Activated naive CD8-positive, alpha-beta T cell (primary cell): ENCODE measurements around the gene SLIT2.

ENCODE experiments used
- H3K27ac Mint-ChIP-seq: one replicate; pipeline ENCODE4 v1.8.0; 2021; ENCODE audit warnings: mixed read lengths
- H3K27me3 Mint-ChIP-seq: one replicate; pipeline ENCODE4 v1.8.0; 2021; ENCODE audit warnings: mixed read lengths
- H3K36me3 Mint-ChIP-seq: one replicate; pipeline ENCODE4 v1.8.0; 2021; ENCODE audit warnings: mixed read lengths
- H3K4me1 Mint-ChIP-seq: one replicate; pipeline ENCODE4 v1.8.0; 2021; ENCODE audit warnings: low read depth, mixed read lengths
- H3K4me3 Mint-ChIP-seq: one replicate; pipeline ENCODE4 v1.8.0; 2021; ENCODE audit warnings: mild to moderate bottlenecking, mixed read lengths
- H3K9me3 Mint-ChIP-seq: one replicate; pipeline ENCODE4 v1.8.0; 2021; ENCODE audit warnings: low read depth, mixed read lengths

SLIT2 gene

DNA sequence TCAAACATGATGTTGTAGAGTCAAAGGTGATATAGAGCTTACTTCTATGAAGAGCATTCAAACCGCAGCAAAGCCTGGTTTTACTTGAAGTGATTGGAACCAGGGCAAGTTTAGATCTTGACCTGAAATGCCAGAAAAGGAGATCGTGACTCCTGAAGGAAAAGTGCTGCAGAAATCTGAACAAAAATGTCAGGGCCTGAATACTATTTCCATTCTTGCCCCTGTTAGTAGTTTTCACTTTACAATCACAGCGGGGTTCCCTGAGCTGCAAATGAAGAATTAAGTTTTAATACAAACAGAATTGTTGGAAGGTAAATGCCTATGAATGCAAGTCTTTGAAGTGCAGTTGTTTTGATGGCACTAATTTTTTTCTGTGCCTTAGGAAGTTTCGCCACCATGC, 4.1 kb downstream of the SLIT2 start:
- no peaks in the 10 kb centered on the region for H3K36me3 Mint-ChIP-seq
- H3K27ac Mint-ChIP-seq, result no peak overlapping the region
- peaks cover 22% of the 10 kb centered on the region for H3K27me3 Mint-ChIP-seq
- no peak overlapping the region for H3K4me3 Mint-ChIP-seq
- H3K4me1 Mint-ChIP-seq, result peaks cover 10% of the 10 kb centered on the region
- H3K9me3 Mint-ChIP-seq, result no peaks in the 10 kb centered on the region

DNA sequence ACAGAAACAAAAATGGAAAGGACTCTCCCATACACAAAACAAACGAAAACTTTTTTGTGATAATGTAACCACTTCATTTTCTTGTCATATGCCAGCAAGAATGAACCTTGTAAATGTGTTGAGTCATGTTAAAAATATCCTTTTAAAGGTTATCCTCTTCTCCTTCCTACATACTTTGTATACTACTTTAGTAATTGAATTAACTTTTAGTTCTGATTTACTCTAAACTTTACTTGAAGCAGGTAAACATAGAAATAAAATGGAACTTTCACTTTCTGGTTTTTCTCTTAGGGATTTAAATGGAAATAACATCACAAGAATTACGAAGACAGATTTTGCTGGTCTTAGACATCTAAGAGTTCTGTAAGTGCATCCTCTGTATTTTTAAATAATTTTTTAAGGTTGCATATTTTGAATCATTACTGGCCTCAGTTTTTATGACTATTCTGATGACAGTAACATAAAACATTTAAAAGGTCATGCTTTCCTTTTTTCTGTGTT, 4.7 kb downstream of the SLIT2 start:
- no peak overlapping the region for H3K4me3 Mint-ChIP-seq
- H3K27ac Mint-ChIP-seq, result no peak overlapping the region
- H3K36me3 Mint-ChIP-seq, result no peaks in the 10 kb centered on the region
- peaks cover 8% of the 10 kb centered on the region for H3K4me1 Mint-ChIP-seq
- H3K27me3 Mint-ChIP-seq, result peaks cover 20% of the 10 kb centered on the region
- no peaks in the 10 kb centered on the region for H3K9me3 Mint-ChIP-seq

DNA sequence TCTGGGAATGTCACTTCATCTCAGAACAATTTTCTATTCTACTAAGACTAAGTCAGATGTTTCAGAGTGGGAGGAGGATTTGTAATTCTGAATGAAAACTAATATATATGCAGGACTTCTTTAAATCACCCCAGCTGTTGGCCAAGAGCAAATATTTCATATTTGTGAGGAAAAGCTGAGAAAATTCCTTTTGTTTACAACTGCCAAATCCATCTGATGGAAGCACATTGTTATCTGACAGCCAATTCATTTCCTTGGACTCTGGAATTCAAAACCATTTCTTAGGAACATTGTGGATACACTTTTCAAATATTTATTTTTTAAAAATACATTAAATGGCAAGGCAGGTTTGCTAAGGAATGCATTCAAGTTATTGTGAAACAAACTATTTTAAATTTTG, 8.0 kb downstream of the SLIT2 start:
- Mint-ChIP-seq H3K4me3 (no peak overlapping the region), H3K36me3 (no peaks in the 10 kb centered on the region), H3K27ac (no peak overlapping the region), H3K27me3 (peaks cover 12% of the 10 kb centered on the region), H3K9me3 (no peaks in the 10 kb centered on the region), H3K4me1 (peaks cover 2% of the 10 kb centered on the region)

DNA sequence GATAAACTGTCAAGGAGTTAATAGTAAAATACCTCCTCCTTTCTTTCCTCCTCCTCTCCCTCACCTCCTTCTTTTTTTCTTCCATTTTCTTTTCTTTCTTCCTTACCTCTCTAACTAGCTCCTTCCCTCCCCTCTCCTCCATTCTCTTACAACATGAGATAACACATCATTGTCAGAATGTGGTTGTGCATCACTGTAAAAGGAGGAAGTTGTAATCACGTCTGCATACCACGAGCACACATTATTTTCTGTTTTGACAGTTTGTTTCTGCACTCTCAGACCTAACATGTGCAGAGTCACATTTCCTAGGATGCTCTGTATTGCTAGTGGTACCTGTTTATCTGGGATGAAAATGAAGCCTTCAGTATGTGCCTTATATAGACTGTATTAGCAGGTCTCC, 9.1 kb downstream of the SLIT2 start:
- Mint-ChIP-seq H3K27ac (no peak overlapping the region), H3K27me3 (peaks cover 6% of the 10 kb centered on the region), H3K36me3 (no peaks in the 10 kb centered on the region), H3K9me3 (no peaks in the 10 kb centered on the region), H3K4me3 (no peak overlapping the region), H3K4me1 (no peaks in the 10 kb centered on the region)

DNA sequence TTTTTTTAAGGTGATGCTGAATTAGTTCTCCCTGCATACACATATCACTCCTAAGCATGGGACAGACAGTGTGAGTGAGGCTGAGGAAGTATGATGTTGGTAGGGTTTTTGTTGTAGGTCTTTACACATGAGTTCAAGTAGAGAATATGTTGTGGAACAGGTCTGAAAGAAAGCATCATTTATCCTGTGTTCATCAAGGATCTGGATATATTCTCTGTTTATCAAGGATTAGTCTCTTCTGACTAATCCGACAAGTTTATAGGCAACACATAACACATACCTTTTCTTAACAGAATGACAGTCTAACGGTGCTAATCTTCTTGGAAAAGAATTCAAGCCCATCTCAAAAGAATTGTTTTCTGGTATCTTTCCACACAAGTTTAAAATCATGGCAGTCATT, 10.5 kb downstream of the SLIT2 start:
- Mint-ChIP-seq H3K9me3 (no peaks in the 10 kb centered on the region), H3K27ac (no peak overlapping the region), H3K27me3 (peaks cover 1% of the 10 kb centered on the region), H3K4me1 (no peaks in the 10 kb centered on the region), H3K36me3 (no peaks in the 10 kb centered on the region), H3K4me3 (no peak overlapping the region)

DNA sequence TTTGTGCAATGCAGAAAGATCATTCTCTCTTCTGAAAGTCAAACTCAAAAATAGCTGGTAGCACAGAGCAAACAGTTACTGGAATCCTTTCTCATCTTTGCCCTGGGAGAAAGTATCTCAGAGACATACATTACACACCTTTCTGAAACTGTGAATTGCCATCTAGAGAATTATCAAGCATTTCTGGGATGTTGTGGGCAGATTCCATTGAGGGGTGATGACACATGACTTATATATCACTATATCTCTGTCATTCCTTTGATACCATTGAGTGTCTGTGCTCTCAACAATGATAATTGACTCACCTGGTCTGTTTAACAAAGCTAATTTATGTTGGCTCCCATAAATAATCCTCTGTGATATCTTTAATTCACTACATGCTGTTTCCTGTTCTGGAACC, 13.0 kb downstream of the SLIT2 start:
- Mint-ChIP-seq H3K27ac (no peak overlapping the region), H3K9me3 (no peaks in the 10 kb centered on the region), H3K4me3 (no peak overlapping the region), H3K27me3 (peaks cover 3% of the 10 kb centered on the region), H3K4me1 (no peaks in the 10 kb centered on the region), H3K36me3 (no peaks in the 10 kb centered on the region)

DNA sequence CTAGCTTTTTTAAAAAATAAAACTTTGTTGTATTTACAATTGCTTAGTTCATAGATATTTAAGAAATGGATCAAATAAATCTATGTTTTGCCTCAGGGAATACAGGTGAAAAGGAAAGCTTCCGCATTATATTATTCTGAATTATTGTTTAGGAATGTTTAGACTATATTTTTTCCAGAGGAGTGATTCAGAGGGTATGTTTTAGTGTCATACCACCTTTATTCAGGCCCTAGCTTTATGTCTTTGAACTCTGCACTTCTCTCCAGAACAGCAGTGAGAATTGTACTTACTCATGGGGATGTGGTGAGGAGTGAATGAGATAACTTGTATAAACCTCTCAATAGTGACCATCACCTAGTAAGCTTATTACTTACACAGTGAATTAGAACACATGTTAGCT, 14.0 kb downstream of the SLIT2 start:
- Mint-ChIP-seq H3K4me1 (no peaks in the 10 kb centered on the region), H3K4me3 (no peak overlapping the region), H3K27me3 (peaks cover 3% of the 10 kb centered on the region), H3K36me3 (no peaks in the 10 kb centered on the region), H3K27ac (no peak overlapping the region), H3K9me3 (no peaks in the 10 kb centered on the region)

DNA sequence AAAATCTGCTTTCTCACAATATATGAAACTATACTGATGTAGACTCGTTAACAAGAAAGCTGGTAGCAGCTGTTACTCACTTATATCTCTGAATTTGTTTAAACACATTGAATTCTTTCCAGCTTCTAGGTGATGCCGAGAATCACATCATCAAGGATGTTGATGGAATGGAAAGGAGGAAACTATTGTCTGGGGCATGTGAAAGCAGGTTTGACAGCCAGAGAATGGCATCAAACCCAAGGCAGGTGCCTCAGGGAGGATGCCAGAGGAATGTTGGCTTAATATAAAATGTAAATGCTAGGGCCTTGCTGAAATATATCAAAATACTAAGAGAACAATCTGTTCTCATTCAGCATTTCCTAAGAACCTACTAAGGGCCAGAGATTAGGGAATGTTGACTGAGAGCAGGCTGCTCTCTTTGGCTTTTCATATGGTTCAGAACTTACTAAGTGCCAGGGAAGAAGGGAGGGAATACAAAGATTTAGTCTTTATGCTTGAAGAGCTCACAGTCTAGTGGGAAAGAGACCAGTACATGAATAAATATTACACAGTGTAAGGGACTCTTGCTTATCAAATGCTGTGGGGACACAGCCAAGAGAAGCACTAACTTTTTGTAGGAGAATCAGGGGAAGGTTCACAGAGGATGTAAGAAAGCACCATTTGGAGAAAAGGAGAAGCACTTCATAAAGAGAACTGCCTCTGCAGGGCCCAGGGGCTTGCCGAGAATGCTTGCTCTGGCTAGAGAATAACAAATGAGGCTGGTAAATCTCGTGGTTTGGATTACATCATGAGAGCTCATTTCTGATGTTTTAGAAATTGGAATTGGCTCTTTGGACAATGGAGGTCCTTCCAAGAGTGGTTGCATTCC, 14.7 kb downstream of the SLIT2 start:
- no peaks in the 10 kb centered on the region for H3K4me1 Mint-ChIP-seq
- peaks cover 2% of the 10 kb centered on the region for H3K27me3 Mint-ChIP-seq
- no peaks in the 10 kb centered on the region for H3K9me3 Mint-ChIP-seq
- no peaks in the 10 kb centered on the region for H3K36me3 Mint-ChIP-seq
- H3K4me3 Mint-ChIP-seq, result no peak overlapping the region
- no peak overlapping the region for H3K27ac Mint-ChIP-seq

DNA sequence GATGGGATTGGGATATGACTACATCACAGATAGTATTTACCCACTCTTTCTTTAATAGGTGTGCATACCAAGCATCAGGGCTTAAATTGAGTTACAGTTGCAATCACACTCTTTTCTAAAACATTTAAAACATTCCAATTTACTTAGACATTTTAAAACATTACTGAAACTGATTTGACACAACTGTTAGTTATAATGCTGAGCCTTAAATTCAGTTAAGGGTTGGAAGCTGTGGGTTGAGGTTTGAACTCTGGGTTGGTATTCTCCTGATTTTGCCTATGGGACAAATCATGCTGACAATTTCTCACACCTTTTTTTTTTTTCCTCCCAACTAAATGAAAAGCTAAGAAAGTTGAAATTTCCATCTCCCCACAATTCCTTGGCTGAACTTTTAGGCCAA, 16.3 kb downstream of the SLIT2 start:
- peaks cover 2% of the 10 kb centered on the region for H3K27me3 Mint-ChIP-seq
- H3K9me3 Mint-ChIP-seq, result no peaks in the 10 kb centered on the region
- no peak overlapping the region for H3K4me3 Mint-ChIP-seq
- H3K4me1 Mint-ChIP-seq, result no peaks in the 10 kb centered on the region
- H3K36me3 Mint-ChIP-seq, result no peaks in the 10 kb centered on the region
- no peak overlapping the region for H3K27ac Mint-ChIP-seq

DNA sequence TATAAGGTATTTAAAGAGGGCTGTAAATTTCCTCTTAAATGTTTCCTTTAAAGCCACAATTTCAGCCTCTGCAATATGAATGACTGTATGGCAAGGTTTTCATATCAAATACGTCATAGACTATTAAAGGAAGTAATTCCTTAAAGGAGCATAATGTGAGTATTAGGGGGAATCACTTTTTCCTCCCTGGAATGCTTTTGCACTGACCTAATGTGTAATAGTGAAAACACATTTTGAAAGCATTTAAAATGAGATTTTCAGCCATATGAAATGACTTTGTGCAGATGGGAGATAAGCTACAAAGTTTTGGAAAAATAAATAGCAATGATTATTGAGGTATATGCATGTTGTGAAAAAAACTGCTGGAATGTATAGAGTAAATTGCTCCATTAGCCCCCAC, 17.6 kb downstream of the SLIT2 start:
- Mint-ChIP-seq H3K9me3 (no peaks in the 10 kb centered on the region), H3K36me3 (no peaks in the 10 kb centered on the region)

DNA sequence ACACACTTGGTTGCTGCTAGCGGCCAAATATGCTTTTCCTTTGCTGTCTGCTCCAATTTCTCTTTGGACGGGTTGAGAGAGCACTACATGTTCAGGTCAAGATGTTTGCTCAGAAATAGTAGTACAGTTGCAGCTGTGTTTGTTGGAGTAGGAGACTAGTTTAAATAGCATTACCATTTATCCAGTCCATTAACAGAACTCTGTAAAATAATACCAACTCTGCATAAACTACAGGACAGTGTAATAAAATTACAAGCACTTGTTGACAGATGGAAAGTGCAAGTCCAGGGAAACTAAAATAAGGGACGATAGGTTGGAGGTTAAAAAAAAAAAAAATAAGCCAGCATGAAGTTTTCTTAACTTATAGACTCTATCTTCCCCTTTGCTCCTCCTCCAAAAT, 20.2 kb downstream of the SLIT2 start:
- no peak overlapping the region for H3K27ac Mint-ChIP-seq
- H3K27me3 Mint-ChIP-seq, result peaks cover 2% of the 10 kb centered on the region
- no peaks in the 10 kb centered on the region for H3K9me3 Mint-ChIP-seq
- no peak overlapping the region for H3K4me3 Mint-ChIP-seq
- H3K36me3 Mint-ChIP-seq, result no peaks in the 10 kb centered on the region
- H3K4me1 Mint-ChIP-seq, result no peaks in the 10 kb centered on the region

More for the DNA sequence above, 17.6 kb downstream of the SLIT2 start:
- Mint-ChIP-seq H3K4me3 (no peak overlapping the region), H3K4me1 (no peaks in the 10 kb centered on the region), H3K27me3 (peaks cover 2% of the 10 kb centered on the region), H3K27ac (no peak overlapping the region)

DNA sequence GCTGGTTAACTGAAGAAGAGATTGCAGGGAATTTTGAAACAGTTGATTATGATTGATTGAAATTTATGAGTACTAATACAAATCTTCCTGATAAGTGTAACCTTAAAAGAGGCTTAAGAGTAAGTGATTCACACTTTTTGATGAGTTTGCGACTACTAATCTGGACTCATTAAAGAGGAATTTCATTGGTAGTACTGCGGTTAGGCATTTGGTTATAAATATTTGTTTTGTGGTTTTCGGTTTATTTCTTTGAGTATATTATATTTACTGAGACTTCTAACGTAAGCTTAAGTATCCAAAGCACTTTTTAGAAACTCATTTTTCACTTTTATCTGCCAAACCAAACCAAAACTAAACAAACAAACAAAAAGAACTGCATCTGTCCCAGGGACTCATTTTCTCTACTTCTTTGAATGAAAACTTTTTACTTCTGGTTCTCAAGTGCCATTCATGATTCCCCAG, 20.7 kb downstream of the SLIT2 start:
- H3K4me3 Mint-ChIP-seq, result no peak overlapping the region
- no peak overlapping the region for H3K27ac Mint-ChIP-seq
- H3K27me3 Mint-ChIP-seq, result peaks cover 2% of the 10 kb centered on the region
- no peaks in the 10 kb centered on the region for H3K4me1 Mint-ChIP-seq
- no peaks in the 10 kb centered on the region for H3K36me3 Mint-ChIP-seq
- H3K9me3 Mint-ChIP-seq, result no peaks in the 10 kb centered on the region

DNA sequence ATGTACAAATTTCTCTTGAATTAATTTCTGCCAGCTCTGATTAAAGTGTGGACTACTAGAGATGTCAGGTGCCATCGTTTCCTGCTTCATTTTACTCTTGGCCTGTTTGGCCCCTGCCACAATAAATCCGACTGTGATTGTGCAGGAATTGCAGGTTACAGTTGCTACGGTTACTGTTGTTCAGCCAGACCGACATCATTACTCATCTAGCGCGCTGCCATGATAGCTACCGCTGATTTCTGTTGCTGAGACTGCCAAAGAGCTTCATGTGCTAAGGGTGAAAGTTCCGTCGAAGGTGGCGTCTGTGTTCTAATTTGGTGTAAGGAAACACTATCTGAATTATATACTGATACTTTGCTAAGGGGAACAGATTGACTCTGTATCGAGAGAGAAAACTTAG, 22.1 kb downstream of the SLIT2 start:
- Mint-ChIP-seq H3K36me3 (no peaks in the 10 kb centered on the region), H3K4me3 (no peak overlapping the region), H3K4me1 (no peaks in the 10 kb centered on the region), H3K27me3 (peaks cover 2% of the 10 kb centered on the region), H3K27ac (no peak overlapping the region), H3K9me3 (no peaks in the 10 kb centered on the region)

DNA sequence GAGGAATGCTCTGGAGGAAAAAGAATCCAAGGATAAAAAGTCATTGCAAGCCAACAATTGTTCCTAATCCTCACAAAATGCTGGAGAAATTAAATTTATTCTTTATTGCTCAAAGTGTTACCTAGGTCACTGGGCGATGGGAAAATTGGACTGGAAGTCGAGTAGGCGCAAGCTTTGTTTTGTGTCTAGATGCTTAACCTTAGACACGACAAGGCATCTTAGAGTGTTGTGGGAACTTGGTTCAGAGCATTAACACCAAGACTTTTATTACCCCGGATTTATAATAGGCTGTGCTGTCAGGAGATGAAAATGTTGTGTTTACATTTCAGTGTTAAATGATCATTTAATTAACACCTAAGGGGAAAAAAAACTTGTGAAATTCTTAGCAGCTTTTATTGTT, 25.1 kb downstream of the SLIT2 start:
- Mint-ChIP-seq H3K4me1 (no peaks in the 10 kb centered on the region), H3K4me3 (no peak overlapping the region), H3K36me3 (no peaks in the 10 kb centered on the region), H3K27ac (no peak overlapping the region), H3K9me3 (no peaks in the 10 kb centered on the region), H3K27me3 (no peaks in the 10 kb centered on the region)

DNA sequence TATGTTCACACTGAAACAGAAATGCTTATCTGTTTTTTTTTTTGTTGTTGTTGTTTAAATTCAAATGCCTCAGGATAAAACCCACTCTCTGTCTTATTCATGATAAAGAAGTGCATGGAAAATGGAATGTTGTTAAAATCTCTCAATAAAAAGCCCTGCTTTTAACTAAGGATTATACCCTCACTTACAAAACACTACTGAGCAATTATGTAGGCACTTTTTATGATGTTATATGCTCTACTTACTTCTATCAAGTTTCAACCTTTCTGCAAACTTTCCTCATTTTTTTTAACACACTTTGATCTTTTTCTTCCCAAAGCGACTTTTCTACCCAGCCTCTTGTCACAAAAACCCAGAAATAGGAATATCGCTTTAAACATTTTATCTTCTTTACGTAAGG, 26.5 kb downstream of the SLIT2 start:
- Mint-ChIP-seq H3K4me3 (no peak overlapping the region), H3K27ac (no peak overlapping the region), H3K36me3 (no peaks in the 10 kb centered on the region)

DNA sequence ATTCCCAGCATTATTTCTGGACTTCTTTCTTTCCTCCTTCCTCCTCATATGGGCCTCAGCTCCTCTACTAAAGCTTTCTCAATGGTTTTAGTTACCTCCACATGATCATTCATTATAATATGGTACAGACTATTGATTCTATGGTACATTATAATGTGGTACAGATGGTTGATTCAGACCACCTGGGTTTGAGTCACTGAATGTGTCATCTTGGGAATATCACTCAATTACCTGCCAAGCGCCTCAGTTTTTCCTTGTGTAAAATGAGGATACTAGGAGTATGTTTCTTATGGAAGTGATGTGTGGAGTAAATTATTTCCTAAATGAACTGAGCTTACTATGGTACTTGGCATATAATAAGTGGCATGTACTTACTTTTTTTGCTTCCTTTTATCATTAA, 27.7 kb downstream of the SLIT2 start:
- Mint-ChIP-seq H3K27ac (no peak overlapping the region), H3K4me1 (no peaks in the 10 kb centered on the region), H3K4me3 (no peak overlapping the region), H3K27me3 (no peaks in the 10 kb centered on the region), H3K9me3 (no peaks in the 10 kb centered on the region), H3K36me3 (no peaks in the 10 kb centered on the region)

More for the DNA sequence above, 26.5 kb downstream of the SLIT2 start:
- no peaks in the 10 kb centered on the region for H3K4me1 Mint-ChIP-seq
- no peaks in the 10 kb centered on the region for H3K27me3 Mint-ChIP-seq
- no peaks in the 10 kb centered on the region for H3K9me3 Mint-ChIP-seq
